GM10266 (cell line): ENCODE data around the gene C20orf202.

Experiments
- DNase-seq: peaks from one replicate; pipeline ENCODE4 v3.0.0; 2012; ENCODE audit errors: extremely low spot score
- TF ChIP-seq, protein P1 (sequence below): IDR thresholded peaks from 2 replicates; pipeline ENCODE4 v1.5.1; 2012; ENCODE audit warnings: mild to moderate bottlenecking, low read depth; ENCODE audit not compliant: control insufficient read depth, insufficient read depth; ENCODE audit errors: missing control alignments

Gene C20orf202

DNA sequence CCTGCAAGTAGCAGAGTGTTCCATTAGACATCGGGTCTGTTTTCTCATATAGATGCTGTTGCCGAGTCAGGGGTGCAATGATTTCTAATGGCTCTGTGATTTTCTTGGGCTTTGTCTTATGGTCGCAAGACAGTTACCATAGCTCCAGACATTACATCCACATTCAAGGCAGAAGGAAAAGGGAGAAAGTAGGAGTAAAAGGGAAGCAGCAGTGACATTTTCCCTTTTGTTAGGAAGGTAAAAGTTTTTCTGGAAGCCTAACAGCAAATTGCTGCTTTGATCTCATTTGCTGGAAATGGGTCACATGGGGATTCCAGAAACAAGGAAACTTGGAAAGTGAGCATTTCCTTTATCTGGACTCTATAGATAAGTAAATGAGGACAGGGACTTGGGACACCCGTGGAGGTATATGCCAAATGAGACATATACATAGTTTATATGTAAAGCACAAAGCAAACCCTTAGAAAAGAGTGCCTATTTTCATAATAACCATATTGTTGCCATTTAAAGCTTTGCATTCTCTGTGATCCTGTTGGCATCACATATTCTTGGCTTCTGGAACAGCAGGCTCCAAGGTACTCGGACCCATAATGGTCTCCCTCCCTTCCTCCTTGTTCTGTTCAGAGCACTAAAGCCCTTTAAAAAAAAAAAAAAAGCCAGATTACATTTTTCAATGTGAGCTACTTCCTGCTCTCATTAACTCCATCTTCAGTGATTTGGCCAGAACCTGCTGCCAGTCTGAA is at the start of gene C20orf202:
TSS of gene C20orf202 (plus strand) at position 693 of the 743 bp plus-strand sequence. CDS start 132 bp downstream, outside the sequence.
- DNase-seq: no peak
- TF ChIP-seq, protein P1, sequence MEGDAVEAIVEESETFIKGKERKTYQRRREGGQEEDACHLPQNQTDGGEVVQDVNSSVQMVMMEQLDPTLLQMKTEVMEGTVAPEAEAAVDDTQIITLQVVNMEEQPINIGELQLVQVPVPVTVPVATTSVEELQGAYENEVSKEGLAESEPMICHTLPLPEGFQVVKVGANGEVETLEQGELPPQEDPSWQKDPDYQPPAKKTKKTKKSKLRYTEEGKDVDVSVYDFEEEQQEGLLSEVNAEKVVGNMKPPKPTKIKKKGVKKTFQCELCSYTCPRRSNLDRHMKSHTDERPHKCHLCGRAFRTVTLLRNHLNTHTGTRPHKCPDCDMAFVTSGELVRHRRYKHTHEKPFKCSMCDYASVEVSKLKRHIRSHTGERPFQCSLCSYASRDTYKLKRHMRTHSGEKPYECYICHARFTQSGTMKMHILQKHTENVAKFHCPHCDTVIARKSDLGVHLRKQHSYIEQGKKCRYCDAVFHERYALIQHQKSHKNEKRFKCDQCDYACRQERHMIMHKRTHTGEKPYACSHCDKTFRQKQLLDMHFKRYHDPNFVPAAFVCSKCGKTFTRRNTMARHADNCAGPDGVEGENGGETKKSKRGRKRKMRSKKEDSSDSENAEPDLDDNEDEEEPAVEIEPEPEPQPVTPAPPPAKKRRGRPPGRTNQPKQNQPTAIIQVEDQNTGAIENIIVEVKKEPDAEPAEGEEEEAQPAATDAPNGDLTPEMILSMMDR: no peak

DNA sequence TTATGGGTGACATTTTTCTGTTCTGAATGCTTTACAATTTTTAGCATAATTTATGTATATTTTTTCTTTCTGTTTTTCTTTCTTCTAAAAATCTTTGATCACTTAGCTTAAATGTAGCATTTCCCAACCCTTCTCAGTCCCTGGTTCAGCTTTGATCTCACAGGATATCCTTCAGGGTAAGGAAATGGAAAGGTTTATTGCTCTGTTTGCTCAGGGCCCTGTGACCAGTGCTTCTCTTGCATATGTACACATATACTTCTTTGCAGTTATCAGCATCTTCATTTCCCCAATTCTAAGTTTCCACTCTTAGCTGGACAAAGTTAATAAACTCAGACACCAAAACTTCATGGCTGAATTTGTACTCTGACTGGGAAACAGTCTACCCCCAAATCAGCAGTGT is 49.0 kb upstream of the C20orf202 start:
- TF ChIP-seq, protein P1: no peak

DNA sequence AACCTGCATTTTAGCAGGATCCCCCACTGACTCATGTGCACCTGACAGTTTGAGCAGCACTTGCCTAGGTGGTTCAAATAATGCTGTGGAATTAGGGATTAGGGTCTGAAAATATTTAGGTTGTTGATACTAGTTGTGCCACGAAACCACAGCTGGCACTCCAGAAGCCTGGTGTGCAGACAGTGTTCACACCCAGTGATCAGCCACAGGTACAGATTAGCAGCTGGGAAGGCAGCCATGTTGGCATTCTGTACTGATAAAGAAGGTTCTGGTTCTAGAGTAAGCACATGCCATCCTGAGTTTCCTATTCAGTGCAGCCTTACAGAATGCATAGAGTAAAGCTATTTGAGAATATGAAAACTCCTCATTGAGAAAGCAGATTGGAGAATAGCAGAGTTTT is 48.6 kb upstream of the C20orf202 start:
- TF ChIP-seq, protein P1: no peak
- DNase-seq: no peak

More for the DNA sequence above, 49.0 kb upstream of the C20orf202 start:
- DNase-seq: no peak

DNA sequence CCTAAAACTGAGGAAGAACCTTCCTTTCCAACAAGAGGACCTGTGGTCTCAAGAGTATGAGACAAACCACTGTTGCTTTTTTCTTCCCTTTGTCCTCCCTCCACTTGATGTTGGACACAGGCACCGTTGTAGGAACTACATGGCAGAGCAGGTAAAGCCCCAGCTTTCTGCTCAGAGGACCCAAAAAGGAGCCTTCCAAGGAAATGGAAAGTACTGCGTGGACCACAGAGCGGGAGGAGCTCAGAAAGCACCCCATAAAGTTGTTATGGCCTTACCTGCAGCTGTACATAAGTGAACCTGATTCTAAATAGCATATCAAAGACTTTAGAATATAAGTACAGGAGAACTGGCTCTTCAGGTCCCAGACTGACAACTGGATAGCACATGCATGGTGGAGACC is 47.9 kb upstream of the C20orf202 start:
- no peak for DNase-seq
- TF ChIP-seq, protein P1: no peak

DNA sequence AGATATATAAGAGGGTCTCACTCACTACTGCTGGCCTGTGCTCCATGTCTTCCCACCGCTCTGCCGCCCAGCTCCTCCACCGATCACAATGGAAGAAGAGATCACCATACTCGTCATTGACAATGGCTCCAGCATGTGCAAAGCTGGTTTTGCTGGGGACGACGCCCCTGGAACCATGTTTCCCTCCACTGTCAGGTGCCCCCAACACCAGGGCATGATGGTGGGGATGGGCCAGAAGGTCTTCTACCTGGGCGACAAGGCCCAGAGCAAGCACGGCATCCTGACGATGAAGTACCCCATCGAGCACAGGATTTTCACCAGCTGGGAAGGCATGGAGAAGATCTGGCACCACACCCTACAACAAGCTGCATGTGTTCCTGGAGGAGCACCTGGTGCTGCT is 42.8 kb upstream of the C20orf202 start:
- no peak for DNase-seq
- TF ChIP-seq, protein P1: no peak

DNA sequence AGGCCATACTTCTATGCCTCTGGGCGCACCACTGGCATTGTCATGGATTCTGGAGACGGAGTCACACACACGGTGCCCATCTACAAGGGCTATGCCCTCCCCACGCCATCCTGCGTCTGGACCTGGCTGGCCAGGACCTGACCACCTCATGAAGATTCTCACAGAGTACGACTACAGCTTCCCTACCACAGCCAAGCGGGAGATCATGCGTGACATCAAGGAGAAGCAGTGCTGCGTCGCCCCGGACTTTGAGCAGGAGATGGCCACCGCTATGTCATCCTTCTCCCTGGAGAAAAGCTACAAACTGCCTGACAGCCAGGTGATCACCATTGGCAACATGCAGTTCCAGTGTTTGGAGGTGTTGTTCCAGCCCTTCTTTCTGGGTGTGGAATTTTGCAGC is 42.3 kb upstream of the C20orf202 start:
- DNase-seq: no peak
- TF ChIP-seq, protein P1: no peak

DNA sequence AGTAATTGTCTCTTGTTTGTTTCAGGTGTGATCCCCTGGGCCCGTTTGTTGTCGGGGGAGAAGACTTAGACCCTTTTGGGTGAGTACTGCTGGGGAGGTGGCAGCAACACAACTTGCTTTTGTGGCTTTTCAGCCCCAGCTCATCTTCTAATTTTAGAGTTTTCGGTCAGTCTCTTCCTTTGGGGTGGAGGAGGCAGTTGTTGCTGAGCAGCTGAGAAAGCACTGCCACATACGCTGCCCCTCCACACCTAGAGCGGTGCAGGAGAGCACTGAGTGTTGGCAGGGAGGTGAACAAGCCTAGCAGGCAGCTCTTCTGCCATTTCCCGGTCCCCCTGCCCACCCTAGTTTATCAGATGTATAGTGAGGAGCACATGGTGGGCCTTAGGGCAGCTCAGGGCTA is 40.1 kb upstream of the C20orf202 start:
- TF ChIP-seq, protein P1: no peak
- no peak for DNase-seq
